ENCODE data around the gene BMPR1A. TPM values are rescaled to one million over a fixed set of nuclear protein-coding genes. Genes with fewer than 3 reads are reported as not detected.

The BMPR1A gene
- total and polyA plus RNA-seq, 4 donors = 2.2 to 16.0 (median 8.9) TPM

- 69% methylated on average over 9 of the region's 9 CpGs for WGBS
- no peak for TF ChIP-seq TAF1 (conservative IDR thresholded peaks at IDR 0.05)
- DNase-seq (ENCODE audit: low spot score) = no peak
- H3K36me3 ChIP-seq (ENCODE audit: control insufficient read depth in 4 of 4, insufficient read depth in 3 of 4, low read depth in 1 of 4, low read length in 3 of 4) = no peaks in the 10 kb centered on the region
- no peaks in the 10 kb centered on the region for H3K27me3 ChIP-seq (ENCODE audit: control insufficient read depth in 4 of 4, insufficient read depth in 4 of 4, low read length in 3 of 4)
- no peaks in the 10 kb centered on the region for H3K9me3 ChIP-seq (ENCODE audit: control insufficient read depth in 4 of 4, low read length in 3 of 4)
- peak overlapping the region in 2 of 3 donors; percentile 48 to 67 for H3K4me3 ChIP-seq (ENCODE audit: low read depth in 1 of 3, low read length in 3 of 3)
- peaks cover 0 to 40% (median 17%) of the 10 kb centered on the region in 4 donors for H3K4me1 ChIP-seq (ENCODE audit: control insufficient read depth in 4 of 4, insufficient read depth in 4 of 4, low read length in 3 of 4)
- H3K9ac ChIP-seq (ENCODE audit: low read depth in 1 of 2, low read length in 2 of 2) = no peak overlapping the region
- H3K27ac ChIP-seq (ENCODE audit: low read depth in 1 of 2, low read length in 2 of 2) = no peak overlapping the region
Measured at GRCh38 chr10:86968994-86969355, 212.6 kb downstream of the BMPR1A start.

DNA sequence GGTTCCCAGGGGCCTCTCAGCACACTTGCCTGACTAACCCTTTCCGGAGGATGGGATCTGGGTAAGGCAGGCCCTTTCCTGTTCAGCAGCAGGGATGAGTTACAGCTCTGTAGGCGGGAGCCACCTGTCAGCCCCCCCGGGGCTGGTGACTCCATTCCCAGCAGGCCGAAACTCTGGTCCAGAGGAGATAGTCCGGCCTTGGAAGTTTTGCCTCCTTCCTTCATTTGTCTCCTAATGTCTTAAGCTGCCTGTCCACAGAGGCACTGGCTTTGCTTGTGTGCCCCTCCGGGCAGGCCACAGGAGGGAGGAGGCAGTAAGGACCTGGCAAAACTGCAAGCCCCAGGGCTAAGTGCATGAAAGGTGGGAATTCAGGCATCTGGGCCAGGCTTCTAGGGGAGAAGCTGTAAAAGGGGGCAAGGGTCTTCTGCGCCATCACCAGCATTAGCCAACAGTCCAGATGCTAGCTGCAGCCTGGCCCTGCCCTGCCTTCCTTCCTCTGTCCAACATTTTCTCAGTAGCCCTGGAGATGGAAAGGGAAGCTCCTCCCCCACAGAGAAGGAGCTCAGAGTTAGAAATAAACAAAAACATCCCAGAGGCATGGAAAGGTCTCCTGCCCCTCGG is 213.1 kb downstream of the BMPR1A start:
- Histone ChIP-seq H3K4me1 (ENCODE audit: control insufficient read depth in 4 of 4, insufficient read depth in 4 of 4, low read length in 3 of 4) (peaks cover 0 to 40% (median 17%) of the 10 kb centered on the region in 4 donors), H3K4me3 (ENCODE audit: low read depth in 1 of 3, low read length in 3 of 3) (no peak overlapping the region), H3K36me3 (ENCODE audit: control insufficient read depth in 4 of 4, insufficient read depth in 3 of 4, low read depth in 1 of 4, low read length in 3 of 4) (no peaks in the 10 kb centered on the region), H3K27ac (ENCODE audit: low read depth in 1 of 2, low read length in 2 of 2) (peak overlapping the region in 1 of 2 donors; percentile 56), H3K27me3 (ENCODE audit: control insufficient read depth in 4 of 4, insufficient read depth in 4 of 4, low read length in 3 of 4) (no peaks in the 10 kb centered on the region), H3K9ac (ENCODE audit: low read depth in 1 of 2, low read length in 2 of 2) (no peak overlapping the region), H3K9me3 (ENCODE audit: control insufficient read depth in 4 of 4, low read length in 3 of 4) (no peaks in the 10 kb centered on the region)
- TF ChIP-seq YY1 (IDR thresholded peaks at IDR 0.05) (no peak), GABPA (IDR thresholded peaks at IDR 0.05 in 1 of 2, conservative IDR thresholded peaks at IDR 0.05 in 1 of 2) (no peak), CTCF (IDR thresholded peaks at IDR 0.05; ENCODE audit: low read depth, low read length, missing input control) (no peak), EGR1 (IDR thresholded peaks at IDR 0.05; ENCODE audit: low read depth in 2 of 2) (no peak), FOXA1 (IDR thresholded peaks at IDR 0.05) (no peak), REST (IDR thresholded peaks at IDR 0.05) (no peak), TAF1 (conservative IDR thresholded peaks at IDR 0.05) (no peak), FOXA2 (IDR thresholded peaks at IDR 0.05) (no peak), ATF3 (IDR thresholded peaks at IDR 0.05) (no peak), RXRA (IDR thresholded peaks at IDR 0.05) (no peak), SP1 (IDR thresholded peaks at IDR 0.05) (no peak)
- DNase-seq (ENCODE audit: low spot score) = no peak
- 79% methylated on average over 8 of the region's 8 CpGs for WGBS
